ENCODE measurements around the gene DNAL4.
A peak's percentile ranks its signal among the peaks of the same experiment; 100 is the strongest.

Gene DNAL4

GRCh38 chr22:38734421-38735100 is 59.4 kb downstream of the DNAL4 start:
- no peak for DNase-seq
- in situ Hi-C loops (cut with HindIII; ENCODE audit: low pct_ligation_motif_present, low pct_unique_long_range_greater_than_20kb, low sequenced_read_pairs), result no loop called here

GRCh38 chr22:38733724-38734381 is 60.1 kb downstream of the DNAL4 start:
- DNase-seq, result no peak
- in situ Hi-C loops (cut with HindIII; ENCODE audit: low pct_ligation_motif_present, low pct_unique_long_range_greater_than_20kb, low sequenced_read_pairs), result no loop called here

GRCh38 chr22:38733329-38733723 is 60.6 kb downstream of the DNAL4 start:
- in situ Hi-C loops (cut with HindIII; ENCODE audit: low pct_ligation_motif_present, low pct_unique_long_range_greater_than_20kb, low sequenced_read_pairs), result no loop called here
- peak; percentile 17 for DNase-seq

- in situ Hi-C loops (cut with HindIII; ENCODE audit: low pct_ligation_motif_present, low pct_unique_long_range_greater_than_20kb, low sequenced_read_pairs), result no loop called here
- DNase-seq, result no peak
Observed at GRCh38 chr22:38732251-38732815, 61.6 kb downstream of the DNAL4 start.

- no peak for DNase-seq
- in situ Hi-C loops (cut with HindIII; ENCODE audit: low pct_ligation_motif_present, low pct_unique_long_range_greater_than_20kb, low sequenced_read_pairs), result no loop called here
Observed at GRCh38 chr22:38731703-38732161, 62.2 kb downstream of the DNAL4 start.

GRCh38 chr22:38730411-38730871 is 63.5 kb downstream of the DNAL4 start:
- in situ Hi-C loops (cut with HindIII; ENCODE audit: low pct_ligation_motif_present, low pct_unique_long_range_greater_than_20kb, low sequenced_read_pairs), result no loop called here
- DNase-seq, result no peak

GRCh38 chr22:38729946-38730345 is 64.0 kb downstream of the DNAL4 start:
- DNase-seq, result no peak
- in situ Hi-C loops (cut with HindIII; ENCODE audit: low pct_ligation_motif_present, low pct_unique_long_range_greater_than_20kb, low sequenced_read_pairs), result no loop called here

- in situ Hi-C loops (cut with HindIII; ENCODE audit: low pct_ligation_motif_present, low pct_unique_long_range_greater_than_20kb, low sequenced_read_pairs), result no loop called here
- no peak for DNase-seq
Observed at GRCh38 chr22:38728871-38729796, 64.8 kb downstream of the DNAL4 start.
